C4-2B (cell line): ENCODE data around the gene TPM1.

Source experiments
- ZFX ChIP-seq: fragments of 450-650 bp; IDR thresholded peaks from 2 replicates; pipeline ENCODE4 v1.6.1; 2017
- TF ChIP-seq, protein P1 (sequence below): fragments of 450-650 bp; conservative IDR thresholded peaks from 2 replicates; pipeline ENCODE4 v1.5.1; 2017; ENCODE audit warnings: mild to moderate bottlenecking

DNA sequence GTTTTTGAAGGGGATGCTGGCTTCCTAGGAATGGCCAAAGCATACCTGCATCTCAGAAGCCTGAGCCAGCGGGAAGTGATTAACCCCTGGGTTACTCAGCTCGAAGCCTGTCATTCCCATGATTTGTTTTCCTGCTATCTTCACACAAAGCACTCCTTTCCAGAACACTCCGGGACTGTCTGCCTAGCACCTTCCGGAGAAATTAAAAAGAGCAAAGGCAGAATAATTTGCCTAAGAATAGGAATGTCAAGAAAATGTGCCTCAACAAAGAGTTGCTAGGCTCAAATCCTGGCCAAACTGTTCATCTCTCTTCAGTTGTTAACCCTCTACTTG is 34.1 kb downstream of the TPM1 start:
- TF ChIP-seq, protein P1, sequence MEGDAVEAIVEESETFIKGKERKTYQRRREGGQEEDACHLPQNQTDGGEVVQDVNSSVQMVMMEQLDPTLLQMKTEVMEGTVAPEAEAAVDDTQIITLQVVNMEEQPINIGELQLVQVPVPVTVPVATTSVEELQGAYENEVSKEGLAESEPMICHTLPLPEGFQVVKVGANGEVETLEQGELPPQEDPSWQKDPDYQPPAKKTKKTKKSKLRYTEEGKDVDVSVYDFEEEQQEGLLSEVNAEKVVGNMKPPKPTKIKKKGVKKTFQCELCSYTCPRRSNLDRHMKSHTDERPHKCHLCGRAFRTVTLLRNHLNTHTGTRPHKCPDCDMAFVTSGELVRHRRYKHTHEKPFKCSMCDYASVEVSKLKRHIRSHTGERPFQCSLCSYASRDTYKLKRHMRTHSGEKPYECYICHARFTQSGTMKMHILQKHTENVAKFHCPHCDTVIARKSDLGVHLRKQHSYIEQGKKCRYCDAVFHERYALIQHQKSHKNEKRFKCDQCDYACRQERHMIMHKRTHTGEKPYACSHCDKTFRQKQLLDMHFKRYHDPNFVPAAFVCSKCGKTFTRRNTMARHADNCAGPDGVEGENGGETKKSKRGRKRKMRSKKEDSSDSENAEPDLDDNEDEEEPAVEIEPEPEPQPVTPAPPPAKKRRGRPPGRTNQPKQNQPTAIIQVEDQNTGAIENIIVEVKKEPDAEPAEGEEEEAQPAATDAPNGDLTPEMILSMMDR: no peak
- no peak for TF ChIP-seq ZFX
